Prostate gland (tissue), 2 donors: ENCODE results near the gene SGCD.

Experiments
- POLR2A ChIP-seq: fragments of 450-650 bp; IDR thresholded peaks from one replicate; pipeline ENCODE4 v1.6.1; 2016; ENCODE audit warnings: antibody characterized with exemption, mild to moderate bottlenecking
- POLR2AphosphoS5 ChIP-seq: sonication (generic); formaldehyde crosslinking; IDR thresholded peaks from one replicate; pipeline ENCODE4 v1.6.1; 2017; ENCODE audit warnings: antibody characterized with exemption
- TF ChIP-seq, protein P1 (sequence below), 4 experiments: fragments of 200-600 bp in 2 of 4; fragments of 450-650 bp in 2 of 4; sonication (generic) in 2 of 4; IDR thresholded peaks; 1 replicate in 3 of 4; 2 replicates in 1 of 4; pipeline ENCODE4 v1.5.1; 2016 to 2019; ENCODE audit warnings: antibody characterized with exemption in 4 of 4, mild to moderate bottlenecking in 2 of 4, moderate library complexity in 2 of 4

DNA sequence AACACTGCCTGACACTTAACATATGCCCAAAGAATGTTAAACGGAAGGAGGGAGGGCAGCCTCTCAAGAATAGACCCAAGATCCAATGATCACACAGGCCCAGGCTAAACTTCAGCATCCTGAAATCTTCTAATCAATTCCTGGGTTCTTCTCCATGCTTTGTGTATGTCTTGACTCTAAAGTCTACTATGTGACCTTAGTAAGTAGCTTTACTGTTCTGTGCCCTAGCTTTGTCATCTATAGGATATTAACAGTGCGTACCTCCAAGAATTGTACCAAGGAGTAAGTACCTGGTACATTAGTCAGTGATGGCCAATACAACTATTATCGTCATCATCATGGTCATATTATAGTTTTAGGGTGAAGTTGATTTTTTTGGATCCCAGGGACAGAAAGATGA lies 96.6 kb downstream of the SGCD start:
- TF ChIP-seq, protein P1, sequence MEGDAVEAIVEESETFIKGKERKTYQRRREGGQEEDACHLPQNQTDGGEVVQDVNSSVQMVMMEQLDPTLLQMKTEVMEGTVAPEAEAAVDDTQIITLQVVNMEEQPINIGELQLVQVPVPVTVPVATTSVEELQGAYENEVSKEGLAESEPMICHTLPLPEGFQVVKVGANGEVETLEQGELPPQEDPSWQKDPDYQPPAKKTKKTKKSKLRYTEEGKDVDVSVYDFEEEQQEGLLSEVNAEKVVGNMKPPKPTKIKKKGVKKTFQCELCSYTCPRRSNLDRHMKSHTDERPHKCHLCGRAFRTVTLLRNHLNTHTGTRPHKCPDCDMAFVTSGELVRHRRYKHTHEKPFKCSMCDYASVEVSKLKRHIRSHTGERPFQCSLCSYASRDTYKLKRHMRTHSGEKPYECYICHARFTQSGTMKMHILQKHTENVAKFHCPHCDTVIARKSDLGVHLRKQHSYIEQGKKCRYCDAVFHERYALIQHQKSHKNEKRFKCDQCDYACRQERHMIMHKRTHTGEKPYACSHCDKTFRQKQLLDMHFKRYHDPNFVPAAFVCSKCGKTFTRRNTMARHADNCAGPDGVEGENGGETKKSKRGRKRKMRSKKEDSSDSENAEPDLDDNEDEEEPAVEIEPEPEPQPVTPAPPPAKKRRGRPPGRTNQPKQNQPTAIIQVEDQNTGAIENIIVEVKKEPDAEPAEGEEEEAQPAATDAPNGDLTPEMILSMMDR (IDR thresholded peaks at IDR 0.05): no peak
- no peak for TF ChIP-seq POLR2A
- TF ChIP-seq POLR2AphosphoS5: no peak
